Globus pallidus (tissue), 1 donor: ENCODE data around the gene SPIN2B.

Experiments
- DNase-seq: peaks from one replicate; pipeline ENCODE4 v3.0.0-alpha.2; 2015; ENCODE audit warnings: low spot score

The SPIN2B gene

DNA sequence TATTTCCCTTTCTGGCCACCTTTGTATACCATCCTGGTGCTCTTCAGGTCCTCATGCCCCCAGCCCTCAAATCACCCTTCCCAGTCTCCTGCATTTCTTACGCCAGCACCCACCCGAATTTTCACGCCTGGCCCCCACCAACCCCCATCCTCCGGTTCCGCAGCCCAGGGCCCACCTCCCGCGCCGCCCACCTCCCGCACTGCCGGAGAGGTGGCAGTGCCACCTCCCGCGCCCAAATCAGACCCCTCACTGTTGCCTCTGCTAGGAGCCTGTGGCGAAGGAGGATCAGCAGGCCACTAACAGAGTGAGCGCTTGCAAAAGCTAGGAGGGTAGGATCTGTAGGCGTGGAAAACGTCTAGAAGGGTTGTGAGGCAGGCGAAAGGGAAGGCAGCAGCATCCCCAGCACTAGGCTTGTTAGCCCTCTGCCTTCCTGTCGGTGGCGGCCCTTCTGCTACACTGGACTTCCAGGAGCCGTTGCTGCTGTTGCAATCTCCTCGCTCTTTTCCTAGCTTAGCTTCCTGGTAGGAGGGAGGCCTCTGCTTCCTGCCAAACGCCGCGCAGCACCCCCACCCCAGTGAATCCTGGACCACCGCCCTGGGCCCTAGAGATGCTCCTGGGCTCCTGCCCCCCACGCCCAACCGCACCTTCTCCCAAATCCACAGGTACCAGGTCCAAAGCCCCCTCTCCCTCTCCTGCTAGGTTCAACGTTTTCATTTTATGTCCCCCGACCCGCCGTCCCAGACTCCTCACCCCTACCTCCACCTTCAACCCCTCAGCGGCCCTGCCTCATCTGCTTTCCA lies 51.0 kb downstream of the SPIN2B start:
- DNase-seq = no peak
